ENCODE data around the gene PLPP3. TPM values are rescaled to one million over a fixed set of nuclear protein-coding genes. Genes with fewer than 3 reads are reported as not detected.

The PLPP3 gene
- total RNA-seq, 1 donor = 0.81 TPM

DNA sequence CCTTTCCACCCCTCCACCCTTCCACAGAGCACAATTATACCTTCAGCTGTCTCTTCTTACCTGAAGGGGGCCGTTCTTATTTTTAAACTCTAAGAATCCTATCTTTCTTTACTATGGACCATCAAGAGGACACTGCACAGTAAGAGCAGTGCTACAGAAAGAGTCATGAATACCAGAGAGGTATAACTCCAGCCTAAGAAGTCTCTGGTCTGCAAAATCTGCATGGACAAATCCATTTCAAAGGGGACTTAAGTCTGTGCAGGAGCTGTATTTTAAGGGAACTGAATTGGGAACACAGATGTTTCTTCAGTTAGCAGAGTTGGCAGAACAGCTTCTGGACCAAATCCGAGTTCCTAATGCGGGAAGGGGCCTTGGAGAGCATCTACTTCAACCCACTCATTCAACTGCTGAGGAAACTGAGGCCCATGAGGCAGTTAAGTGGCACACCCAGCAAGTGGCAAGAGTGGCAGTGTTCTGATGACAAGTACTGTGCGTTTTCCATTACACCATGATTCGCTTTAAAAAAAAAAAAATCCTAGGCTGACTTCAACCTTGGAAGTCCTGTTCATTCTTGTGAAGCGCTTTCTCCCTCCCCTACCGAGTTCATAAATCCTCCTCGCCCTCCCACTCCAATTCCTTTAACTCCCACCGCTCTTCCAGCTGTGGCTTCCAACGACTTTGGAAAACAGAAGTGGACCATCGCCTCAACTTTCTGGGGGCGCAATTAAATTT is 1.8 kb downstream of the PLPP3 start:
- no peak for DNase-seq (ENCODE audit: low read depth in 2 of 3, low spot score in 2 of 3)

DNA sequence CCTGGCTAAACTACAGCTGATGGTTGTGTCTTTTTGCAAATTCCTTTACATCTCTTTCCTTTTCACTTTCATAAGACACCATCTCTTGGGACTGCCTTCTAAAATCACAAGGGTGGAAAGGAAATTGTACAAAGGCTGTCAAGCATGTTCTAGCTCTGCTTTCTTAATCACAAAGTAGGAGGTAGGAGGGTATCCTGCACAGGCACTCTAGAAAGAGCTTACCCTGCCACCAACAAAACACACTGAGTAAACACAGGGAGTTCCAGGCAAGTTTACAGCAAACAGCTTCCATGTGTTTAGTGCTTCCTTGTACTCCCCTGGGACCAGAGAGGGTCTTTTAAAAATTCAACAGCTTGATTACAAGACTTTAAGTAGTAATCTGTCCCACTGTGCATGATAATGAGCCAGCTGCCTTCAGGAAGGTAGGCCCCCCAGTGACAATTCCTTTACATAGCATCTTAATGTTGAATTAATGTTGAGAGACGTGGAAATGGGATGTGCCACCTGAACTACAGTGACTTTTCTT is 2.4 kb downstream of the PLPP3 start:
- peak in 1 of 3 donors; percentile 44 for DNase-seq (ENCODE audit: low read depth in 2 of 3, low spot score in 2 of 3)

DNA sequence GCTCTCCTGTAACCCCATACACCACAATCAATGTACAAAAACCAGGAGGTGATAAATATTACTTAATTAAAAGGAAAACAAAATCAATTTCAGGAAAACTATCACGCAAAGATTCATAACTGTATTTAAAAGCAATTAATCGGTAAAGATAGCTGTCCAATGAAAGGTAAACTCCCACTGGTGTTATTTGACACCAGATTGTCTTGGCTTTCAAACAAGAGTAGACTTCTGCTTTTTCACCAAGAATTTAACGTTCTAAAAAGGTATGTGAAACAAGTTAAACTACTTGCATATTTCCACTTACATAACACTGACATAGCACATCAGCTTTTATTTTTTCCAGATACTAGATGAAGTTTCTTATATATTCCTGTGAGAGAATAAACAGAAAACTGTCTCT is 3.5 kb downstream of the PLPP3 start:
- peak in 1 of 3 donors; percentile 29 for DNase-seq (ENCODE audit: low read depth in 2 of 3, low spot score in 2 of 3)

GRCh38 chr1:56574794-56575193 is 4.6 kb downstream of the PLPP3 start:
- DNase-seq (ENCODE audit: low read depth in 2 of 3, low spot score in 2 of 3) = no peak

- DNase-seq (ENCODE audit: low read depth in 2 of 3, low spot score in 2 of 3) = no peak
These were observed 6.1 kb downstream of the PLPP3 start for GRCh38 chr1:56573311-56573710.

- DNase-seq (ENCODE audit: low read depth in 2 of 3, low spot score in 2 of 3) = no peak
These were observed 6.9 kb downstream of the PLPP3 start for GRCh38 chr1:56572334-56573050.

DNA sequence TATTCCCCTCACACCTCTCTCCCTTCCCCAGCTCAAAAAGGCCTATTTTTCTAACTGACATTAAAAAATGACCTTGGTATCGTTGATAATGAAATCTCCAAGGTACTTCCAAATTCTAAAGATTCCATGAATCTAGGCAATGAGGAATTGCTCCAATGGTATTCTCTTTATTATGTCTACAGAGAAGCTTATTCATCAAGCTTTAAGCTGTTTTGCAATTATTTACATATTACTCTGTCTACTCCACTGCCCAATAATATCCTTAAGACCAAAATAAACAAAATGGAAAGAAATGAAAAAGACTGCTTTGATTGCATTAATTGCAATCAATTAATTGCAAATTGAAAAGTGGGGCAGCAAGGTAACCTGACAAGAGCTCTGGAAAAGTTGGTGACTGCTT is 7.9 kb downstream of the PLPP3 start:
- DNase-seq (ENCODE audit: low read depth in 2 of 3, low spot score in 2 of 3) = no peak

- DNase-seq (ENCODE audit: low read depth in 2 of 3, low spot score in 2 of 3) = no peak
These were observed 8.4 kb downstream of the PLPP3 start for GRCh38 chr1:56570924-56571372.

DNA sequence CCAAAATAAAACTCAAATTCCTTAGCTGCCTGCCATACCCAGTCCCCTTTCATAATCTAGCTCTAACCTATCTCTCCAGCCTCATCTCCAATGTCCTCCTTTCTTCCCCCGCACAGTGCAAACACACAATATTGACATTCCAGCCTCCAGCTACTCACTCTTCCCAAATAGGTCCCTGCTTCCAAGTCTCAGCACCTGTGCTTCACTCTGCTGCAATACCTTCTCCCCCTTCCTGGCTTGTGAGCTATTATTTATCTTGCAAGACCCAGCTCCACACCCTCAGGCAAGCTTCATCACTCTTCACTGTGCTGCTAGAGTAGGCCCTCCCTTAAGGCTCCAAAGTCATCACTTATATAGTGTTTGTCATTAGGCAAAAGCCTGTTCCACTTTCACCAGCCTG is 9.7 kb downstream of the PLPP3 start:
- DNase-seq (ENCODE audit: low read depth in 2 of 3, low spot score in 2 of 3) = no peak

- DNase-seq (ENCODE audit: low read depth in 2 of 3, low spot score in 2 of 3) = no peak
These were observed 12.4 kb downstream of the PLPP3 start for GRCh38 chr1:56566994-56567393.

DNA sequence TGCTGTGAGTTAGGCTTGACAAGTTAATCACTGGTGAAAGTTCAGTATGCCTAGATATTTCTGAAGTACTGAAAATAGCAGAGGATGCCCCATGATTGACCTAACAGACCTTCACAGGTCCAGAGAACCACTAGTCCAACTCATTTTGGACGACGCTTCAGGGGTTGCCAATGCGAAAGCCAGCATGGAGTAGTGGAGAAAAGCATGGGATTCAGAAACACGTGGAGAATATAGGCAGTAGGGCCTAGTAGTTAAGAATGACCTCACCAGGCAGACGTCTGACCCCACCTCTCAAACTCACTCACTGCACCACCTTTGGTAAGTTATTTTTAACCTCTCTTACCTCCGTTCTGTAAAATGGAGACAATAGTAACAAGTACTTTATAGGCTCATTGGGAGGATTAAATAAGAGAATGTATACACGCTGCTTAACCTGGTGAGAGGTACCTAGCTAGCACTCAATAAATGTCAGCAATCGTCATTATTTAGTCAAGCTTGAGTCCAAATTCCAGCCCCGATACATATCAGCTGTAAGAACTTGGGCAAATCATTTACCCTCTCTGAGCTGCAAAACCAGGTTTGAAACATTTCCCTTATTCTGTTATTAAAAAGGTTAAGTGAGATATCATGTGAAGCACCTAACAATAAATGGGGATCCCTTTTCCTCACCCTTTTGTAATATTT is 13.2 kb downstream of the PLPP3 start:
- no peak for DNase-seq (ENCODE audit: low read depth in 2 of 3, low spot score in 2 of 3)

DNA sequence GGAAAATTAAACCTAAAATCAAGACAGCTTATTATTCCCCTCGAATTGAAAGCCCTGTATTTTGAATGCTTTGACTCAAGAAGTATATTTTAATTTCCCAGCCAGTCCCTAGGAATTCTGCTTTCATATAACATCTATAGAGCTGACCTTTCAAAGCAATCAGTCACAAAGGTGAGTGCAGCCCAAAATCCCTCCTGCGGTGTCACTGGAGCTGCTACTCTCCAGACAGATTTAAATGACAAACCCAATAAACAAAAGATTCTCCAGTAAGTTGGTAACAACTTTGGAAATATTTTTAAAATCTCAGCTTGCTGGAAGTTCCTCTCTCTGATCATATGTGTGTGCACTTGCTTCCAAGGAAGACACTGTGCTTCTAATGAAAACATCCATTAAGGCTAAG is 14.7 kb downstream of the PLPP3 start:
- no peak for DNase-seq (ENCODE audit: low read depth in 2 of 3, low spot score in 2 of 3)

GRCh38 chr1:56563568-56563967 is 15.8 kb downstream of the PLPP3 start:
- DNase-seq (ENCODE audit: low read depth in 2 of 3, low spot score in 2 of 3) = no peak

- no peak for DNase-seq (ENCODE audit: low read depth in 2 of 3, low spot score in 2 of 3)
These were observed 16.4 kb downstream of the PLPP3 start for GRCh38 chr1:56562891-56563452.

DNA sequence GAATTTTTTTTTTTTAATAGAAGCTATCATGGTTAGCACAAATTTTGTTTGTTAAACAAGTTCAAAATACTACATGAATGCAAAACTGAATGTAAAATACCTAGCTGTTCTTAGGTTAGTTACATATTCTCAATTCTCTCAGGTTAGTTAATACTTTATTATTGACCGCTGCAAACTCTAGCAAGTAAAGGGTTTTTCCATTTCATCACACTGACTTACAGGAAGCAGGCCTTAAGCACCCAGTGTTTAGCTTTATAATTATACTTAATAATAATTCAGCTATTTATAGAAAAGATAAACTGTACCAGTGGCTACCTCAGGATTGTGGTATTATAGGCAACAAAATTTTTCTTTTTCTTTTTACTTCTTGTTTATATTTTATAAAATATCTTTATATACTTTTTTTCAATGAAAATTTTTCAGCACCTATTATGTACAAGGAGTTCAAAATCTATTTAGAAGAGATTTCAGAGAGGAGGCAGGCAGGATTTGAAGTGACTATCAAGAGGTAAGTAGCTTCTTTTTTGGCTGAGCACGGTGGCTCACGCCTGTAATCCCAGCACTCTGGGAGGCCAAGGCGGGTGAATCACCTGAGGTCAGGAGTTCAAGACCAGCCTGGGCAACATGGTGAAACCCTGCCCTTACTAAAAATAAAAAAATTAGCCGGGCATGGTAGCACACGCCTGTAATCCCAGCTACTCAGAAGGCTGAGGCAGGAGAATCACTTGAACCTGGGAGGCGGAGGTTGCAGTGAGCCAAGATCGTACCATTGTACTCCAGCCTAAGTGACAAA is 17.9 kb downstream of the PLPP3 start:
- no peak for DNase-seq (ENCODE audit: low read depth in 2 of 3, low spot score in 2 of 3)

DNA sequence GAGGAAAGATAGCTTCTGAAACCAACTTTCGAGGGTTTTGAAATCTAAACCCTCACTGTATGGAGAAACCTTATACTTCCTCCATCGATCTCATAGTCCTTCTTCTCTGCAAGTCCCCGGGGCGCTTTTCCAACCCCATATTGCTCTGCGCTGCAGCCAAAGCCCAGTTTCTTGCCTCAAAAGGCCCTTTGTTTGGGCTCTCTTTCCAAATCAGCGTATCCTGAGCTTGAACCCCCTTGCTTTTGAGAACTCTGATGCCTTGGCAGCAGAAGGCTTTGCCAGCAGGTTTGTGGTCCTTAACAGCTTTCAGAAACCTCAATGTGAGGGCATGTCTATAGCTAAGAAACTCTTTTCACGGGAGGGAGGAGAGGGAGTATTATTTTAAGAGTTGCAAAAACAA is 21.6 kb downstream of the PLPP3 start:
- no peak for DNase-seq (ENCODE audit: low read depth in 2 of 3, low spot score in 2 of 3)

- no peak for DNase-seq (ENCODE audit: low read depth in 2 of 3, low spot score in 2 of 3)
These were observed 23.9 kb downstream of the PLPP3 start for GRCh38 chr1:56555448-56555847.

DNA sequence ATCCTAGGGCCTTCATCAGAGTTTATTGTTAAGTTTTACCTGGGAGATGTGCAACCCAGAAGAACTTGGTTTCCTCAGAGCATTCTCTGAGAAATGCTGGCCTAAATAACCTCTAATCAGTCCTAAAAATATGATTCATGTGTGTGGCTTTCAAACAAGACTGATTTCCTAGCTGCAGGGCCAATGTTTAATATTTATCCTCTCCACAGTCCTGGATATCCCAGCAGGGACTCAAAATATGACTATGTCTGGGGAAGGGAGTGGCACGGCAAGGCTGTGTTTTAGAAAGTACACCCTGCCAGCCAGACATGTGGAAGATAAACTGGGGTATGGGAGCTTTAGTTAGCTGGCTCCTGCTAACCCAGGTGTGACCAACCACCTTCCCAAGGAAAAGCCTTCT is 26.3 kb downstream of the PLPP3 start:
- no peak for DNase-seq (ENCODE audit: low read depth in 2 of 3, low spot score in 2 of 3)

DNA sequence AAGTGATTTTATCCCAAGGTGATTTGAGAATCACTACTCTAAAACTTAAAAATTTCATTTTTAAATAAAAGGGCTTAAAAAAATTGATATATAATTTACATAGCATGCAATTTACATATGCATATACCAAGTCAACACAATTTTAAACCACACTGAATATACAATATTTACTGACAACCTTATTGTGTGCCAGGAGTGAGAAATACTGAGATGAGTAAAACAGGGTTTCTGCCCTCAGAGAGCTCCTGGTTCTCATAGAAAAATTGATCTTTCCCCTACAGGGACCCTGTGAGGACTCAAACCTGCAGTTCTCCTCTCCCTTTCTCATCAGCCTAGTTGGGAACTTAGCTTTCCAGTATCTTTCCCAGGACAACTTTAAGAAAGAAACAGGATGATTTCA is 27.0 kb downstream of the PLPP3 start:
- no peak for DNase-seq (ENCODE audit: low read depth in 2 of 3, low spot score in 2 of 3)

DNA sequence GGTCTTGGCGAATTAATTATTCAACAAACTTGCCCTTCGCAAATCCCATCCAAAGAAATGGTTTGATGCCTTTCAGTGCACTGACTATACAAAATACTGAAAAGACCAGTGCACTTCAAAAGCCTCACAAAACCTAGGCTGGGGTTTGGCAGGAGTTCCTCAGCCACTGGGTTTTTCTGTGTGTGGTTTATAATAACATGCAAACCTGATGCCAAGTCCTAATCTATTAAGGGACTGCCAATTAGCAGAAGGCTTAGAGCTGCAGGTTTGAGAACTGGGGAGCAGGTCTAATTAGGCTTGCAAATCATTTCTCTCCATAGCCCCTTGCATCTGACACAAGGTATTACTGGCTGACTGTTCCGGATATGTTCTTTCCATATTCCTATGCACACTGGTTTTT is 27.7 kb downstream of the PLPP3 start:
- DNase-seq (ENCODE audit: low read depth in 2 of 3, low spot score in 2 of 3) = no peak

- DNase-seq (ENCODE audit: low read depth in 2 of 3, low spot score in 2 of 3) = no peak
These were observed 28.5 kb downstream of the PLPP3 start for GRCh38 chr1:56550859-56551188.
